WTC11 (cell line): ENCODE results near the gene PRKCZ.

ENCODE experiments used
- CBFB ChIP-seq: sonication (generic); formaldehyde crosslinking; IDR thresholded peaks from 2 replicates; pipeline ENCODE4 v1.8.1; 2022; ENCODE audit warnings: mild to moderate bottlenecking, low read depth, missing genetic modification reagents
- SP1 ChIP-seq: sonication (generic); formaldehyde crosslinking; conservative IDR thresholded peaks from 2 replicates; pipeline ENCODE4 v1.8.1; 2022; ENCODE audit warnings: missing genetic modification reagents
- ZNF416 ChIP-seq: fragments of 250-450 bp; sonication (Bioruptor Pico); IDR thresholded peaks from 2 replicates; pipeline ENCODE4 v1.9.0; 2021; ENCODE audit warnings: mild to moderate bottlenecking, inconsistent platforms
- TF ChIP-seq, protein P1 (sequence below): fragments of 200-600 bp; IDR thresholded peaks from 2 replicates; pipeline ENCODE4 v1.8.0; 2022; ENCODE audit warnings: antibody characterized with exemption
- TF ChIP-seq, protein P2 (sequence below): sonication (generic); formaldehyde crosslinking; IDR thresholded peaks from 2 replicates; pipeline ENCODE4 v1.8.1; 2023; ENCODE audit warnings: mild to moderate bottlenecking, missing genetic modification reagents, moderate library complexity

DNA sequence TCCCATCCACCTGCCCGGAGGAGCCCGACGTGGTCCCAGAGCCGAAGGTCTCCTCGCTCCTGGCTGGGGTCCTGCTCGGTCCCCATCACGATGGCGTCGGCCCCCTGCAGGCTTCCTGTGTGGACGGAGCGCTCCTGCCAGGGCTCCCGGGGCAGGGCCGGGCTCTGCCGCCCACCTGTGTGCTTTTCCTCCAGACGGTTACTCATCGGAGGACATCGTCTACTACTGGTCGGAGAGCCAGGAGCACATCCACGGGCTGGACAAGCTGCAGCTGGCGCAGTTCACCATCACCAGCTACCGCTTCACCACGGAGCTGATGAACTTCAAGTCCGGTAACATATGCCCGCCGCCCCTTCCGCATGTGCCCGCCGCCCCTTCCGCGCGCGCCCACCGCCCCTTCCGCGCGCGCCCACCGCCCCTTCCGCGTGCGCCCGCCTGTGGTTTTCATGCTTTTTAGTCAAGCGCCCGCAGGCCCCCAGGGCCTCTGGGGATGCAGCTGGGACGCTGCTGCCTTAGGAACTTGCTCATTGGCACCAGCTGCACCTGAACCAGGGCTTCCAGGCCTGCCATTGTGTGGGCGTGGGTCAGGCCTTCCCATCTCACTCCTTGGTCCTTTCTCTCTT is 22.1 kb upstream of the PRKCZ start:
- no peak for TF ChIP-seq ZNF416 (CRISPR knock-in tag)
- TF ChIP-seq, protein P1, sequence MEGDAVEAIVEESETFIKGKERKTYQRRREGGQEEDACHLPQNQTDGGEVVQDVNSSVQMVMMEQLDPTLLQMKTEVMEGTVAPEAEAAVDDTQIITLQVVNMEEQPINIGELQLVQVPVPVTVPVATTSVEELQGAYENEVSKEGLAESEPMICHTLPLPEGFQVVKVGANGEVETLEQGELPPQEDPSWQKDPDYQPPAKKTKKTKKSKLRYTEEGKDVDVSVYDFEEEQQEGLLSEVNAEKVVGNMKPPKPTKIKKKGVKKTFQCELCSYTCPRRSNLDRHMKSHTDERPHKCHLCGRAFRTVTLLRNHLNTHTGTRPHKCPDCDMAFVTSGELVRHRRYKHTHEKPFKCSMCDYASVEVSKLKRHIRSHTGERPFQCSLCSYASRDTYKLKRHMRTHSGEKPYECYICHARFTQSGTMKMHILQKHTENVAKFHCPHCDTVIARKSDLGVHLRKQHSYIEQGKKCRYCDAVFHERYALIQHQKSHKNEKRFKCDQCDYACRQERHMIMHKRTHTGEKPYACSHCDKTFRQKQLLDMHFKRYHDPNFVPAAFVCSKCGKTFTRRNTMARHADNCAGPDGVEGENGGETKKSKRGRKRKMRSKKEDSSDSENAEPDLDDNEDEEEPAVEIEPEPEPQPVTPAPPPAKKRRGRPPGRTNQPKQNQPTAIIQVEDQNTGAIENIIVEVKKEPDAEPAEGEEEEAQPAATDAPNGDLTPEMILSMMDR = no peak
- TF ChIP-seq, protein P2, sequence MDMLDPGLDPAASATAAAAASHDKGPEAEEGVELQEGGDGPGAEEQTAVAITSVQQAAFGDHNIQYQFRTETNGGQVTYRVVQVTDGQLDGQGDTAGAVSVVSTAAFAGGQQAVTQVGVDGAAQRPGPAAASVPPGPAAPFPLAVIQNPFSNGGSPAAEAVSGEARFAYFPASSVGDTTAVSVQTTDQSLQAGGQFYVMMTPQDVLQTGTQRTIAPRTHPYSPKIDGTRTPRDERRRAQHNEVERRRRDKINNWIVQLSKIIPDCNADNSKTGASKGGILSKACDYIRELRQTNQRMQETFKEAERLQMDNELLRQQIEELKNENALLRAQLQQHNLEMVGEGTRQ (CRISPR knock-in tag) = no peak
- no peak for TF ChIP-seq CBFB (CRISPR knock-in tag)
- no peak for TF ChIP-seq SP1 (CRISPR knock-in tag)
